HG02678 (cell line): Measurements from ENCODE around the gene IGSF22.
"Not testable (repeated sequence)": the region's sequence is repeated elsewhere in the genome, so short reads cannot be mapped to it uniquely, and the experiment has no call there.

Source experiments
- ATAC-seq: cut with Tn5 transposase; IDR thresholded peaks from one replicate; pipeline ENCODE4 v1.9.1; 2021; ENCODE audit warnings: mild to moderate bottlenecking, moderate library complexity; ENCODE audit not compliant: unreplicated experiment

Gene IGSF22

DNA sequence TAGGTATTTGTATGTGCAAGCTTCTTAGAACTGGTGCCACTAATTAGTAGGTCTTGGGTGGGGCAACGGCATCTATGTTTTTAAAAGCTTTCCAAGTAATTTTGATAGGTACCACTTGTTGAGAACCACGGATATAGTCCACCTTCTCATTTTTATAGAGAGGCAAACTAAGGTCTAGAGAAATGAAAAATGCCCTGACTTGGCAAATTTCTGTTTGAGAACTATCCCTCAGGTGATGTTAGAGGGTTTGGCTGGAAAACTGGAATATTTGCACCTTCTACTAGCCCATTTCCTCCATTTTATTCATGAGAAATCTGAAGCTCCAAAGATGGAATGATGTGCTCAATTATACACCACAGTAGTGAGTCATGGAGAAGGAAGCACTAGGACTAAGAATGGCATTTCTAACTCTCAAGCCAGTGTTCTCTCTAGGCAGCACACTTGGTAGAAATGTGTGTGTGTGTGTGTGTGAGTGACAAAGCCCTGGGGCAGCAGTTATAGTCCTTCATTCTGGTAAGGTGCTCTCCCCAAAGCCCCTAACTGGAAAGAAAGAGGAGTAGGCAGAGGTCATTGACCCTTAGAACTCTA, 29.3 kb downstream of the IGSF22 start:
- ATAC-seq, result no peak

DNA sequence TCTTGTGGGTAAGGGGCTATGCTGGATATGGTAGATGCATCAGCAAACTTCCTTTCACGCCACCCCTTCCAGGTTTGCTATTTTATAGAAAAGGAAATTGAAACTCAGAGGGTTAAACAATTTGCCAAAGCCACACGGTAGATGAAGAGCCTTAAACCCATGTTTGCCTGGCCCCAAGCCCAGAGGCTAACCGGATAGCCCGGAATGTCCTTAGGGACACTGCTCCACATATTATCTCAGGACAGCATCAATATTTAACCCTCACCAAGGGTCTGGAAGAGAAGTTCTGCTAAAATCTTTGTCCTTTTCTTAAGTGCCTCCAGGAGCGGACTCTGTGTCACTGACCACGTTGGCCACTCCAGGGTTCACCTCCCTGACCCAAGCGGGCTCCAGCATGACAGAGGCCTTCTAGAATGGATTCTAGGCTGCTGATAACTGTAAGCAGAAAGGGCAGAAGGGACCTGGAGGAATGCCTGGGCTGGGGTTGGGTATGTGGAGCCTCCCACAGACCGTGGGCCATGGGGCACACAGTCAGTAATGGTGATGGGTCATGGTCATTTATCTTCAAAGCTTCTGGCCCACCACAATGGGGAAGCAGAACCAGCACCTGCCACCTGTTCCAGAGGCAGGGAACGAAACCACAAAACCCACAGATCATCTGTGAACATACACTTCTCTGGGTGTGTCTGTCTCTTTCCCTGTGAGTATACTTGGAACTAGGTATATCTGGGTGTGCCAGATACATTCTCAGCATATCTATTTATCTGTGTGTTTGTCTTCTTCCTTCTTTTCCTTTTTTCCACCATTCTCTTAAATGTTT, 32.8 kb downstream of the IGSF22 start:
- ATAC-seq, result no peak

DNA sequence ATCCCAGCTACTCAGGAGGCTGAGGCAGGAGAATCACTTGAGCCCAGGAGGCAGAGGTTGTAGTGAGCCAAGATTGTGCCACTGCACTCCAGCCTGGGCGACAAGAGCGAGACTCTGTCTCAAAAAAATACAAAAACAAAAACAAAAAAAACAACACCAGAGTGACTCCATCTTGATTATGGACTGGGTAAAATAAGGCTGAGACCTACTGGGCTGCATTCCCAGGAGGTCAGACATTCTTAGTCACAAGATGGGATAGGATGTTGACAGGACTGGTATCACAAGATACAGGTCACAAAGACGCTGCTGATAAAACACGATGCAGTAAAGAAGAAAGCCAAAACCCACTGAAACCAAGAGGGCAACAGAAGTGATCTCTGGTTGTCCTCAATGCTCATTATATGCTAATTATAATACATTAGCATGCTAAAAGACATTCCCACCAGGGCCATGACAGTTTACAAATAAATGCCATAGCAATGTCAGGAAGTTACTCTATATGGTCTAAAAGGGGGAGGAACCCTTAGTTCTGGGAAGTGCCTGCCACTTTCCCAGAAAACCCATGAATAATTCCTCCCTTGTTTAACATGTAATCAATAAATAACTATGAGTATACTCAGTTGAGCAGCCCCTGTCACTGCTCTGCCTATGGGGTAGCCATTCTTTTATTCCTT, 34.4 kb downstream of the IGSF22 start:
- not testable (repeated sequence) for ATAC-seq

DNA sequence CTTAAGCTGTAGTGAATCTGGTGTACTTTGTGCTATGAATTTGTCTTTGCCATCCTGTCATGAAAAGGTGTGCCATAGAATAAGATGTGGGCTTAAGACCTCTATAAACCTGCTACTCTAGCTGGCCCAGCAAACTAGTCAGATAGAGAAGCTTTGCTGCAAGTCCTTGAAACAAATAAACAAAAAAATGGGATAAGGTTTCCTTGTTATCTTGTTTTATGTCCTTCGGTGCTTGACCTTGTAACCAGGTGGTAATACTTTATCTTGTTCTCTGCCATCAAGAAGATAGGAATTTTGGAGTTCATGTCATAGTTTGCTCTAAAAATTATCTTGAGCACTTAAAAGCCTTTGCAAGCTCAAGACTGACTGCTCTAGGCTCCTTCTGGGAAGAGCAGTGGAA, 41.7 kb downstream of the IGSF22 start:
- no peak for ATAC-seq

DNA sequence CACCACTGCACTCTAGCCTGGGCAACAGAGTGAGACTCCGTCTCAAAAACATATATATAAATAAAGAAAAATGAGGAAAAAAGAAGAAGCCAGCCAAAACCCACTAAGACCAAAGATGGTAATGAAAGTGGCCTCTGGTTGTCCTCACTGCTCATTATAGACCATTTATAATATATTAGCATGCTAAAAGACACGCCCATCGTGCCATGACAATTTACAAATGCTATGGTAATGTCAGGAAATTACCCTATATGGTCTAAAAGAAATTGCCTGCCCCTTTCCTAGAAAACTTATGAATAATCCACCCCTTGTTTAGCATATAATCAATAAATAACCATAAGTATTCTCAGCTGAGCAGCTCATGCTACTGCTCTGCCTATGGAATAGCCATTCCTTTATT, 43.5 kb downstream of the IGSF22 start:
- ATAC-seq, result no peak

DNA sequence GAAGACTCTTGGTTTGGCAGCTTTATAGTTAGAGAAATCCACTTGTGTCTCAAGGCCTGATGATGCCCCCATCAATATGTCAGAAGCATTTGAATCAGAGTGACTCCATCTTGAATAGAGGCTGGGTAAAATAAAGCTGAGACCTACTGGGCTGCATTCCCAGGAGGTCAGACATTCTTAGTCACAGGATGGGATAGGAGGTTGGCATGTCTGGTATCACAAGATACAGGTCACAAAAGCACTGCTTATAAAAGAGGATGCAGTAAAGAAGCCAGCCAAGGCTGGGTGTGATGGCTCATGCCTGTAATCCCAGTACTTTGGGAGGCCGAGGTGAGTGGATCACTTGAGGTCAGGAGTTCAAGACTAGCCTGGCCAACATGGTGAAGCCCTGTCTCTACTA, 44.0 kb downstream of the IGSF22 start:
- ATAC-seq, result not testable (repeated sequence)

DNA sequence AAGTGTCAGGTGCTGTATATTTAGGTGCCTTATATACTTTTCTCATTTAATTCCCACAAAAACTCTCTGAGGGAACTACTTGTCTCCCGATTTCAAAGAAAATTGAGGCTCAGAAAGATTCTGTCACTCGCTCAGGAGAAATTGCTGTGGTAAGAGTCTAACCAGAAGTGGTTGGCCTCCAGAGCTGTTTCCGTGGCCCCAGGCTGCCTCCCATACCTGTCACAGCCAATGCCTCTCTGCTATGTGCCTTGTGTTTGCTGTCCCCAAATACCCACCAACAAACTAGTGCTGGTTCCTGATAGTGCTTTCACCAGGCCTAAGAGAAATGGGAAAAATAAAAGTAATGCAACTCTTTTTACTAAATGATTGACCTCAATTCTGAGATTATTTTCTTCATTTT, 48.4 kb downstream of the IGSF22 start:
- no peak for ATAC-seq

DNA sequence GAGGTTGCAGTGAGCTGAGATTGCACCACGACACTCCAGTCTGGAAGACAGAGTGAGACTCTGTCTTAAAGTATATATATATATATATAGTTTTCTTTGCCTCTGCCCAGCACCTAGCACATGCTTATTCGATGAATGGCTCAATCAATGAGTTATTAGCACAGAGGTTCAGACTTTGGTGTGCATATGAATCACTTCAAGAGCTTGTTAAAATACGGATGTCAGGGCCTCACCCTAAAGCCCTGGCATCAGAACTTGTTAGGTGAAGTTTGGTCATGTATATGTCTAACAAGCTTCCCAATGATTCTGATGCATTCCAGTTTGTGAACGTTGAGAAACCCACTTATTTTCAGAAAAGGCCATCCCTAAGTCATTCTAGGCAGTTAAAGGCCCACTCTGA, 49.2 kb downstream of the IGSF22 start:
- no peak for ATAC-seq

DNA sequence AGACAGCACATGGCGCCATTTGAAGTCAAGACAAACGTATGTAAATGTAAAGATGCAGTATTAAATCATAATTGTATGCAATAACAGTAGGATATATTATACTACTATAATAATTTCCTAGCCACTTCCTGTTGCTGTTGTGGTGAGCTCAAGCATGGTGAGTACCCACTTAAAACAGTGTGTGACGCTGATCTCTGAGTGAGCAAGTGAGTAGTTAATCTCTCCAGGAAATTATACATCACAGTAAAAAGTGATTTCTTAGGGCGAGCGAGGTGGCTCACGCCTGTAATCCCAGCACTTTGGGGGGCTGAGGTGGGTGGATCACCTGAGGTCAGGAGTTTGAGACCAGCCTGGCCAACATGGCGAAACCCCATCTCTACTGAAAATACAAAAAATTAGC, 53.8 kb downstream of the IGSF22 start:
- ATAC-seq, result not testable (repeated sequence)

DNA sequence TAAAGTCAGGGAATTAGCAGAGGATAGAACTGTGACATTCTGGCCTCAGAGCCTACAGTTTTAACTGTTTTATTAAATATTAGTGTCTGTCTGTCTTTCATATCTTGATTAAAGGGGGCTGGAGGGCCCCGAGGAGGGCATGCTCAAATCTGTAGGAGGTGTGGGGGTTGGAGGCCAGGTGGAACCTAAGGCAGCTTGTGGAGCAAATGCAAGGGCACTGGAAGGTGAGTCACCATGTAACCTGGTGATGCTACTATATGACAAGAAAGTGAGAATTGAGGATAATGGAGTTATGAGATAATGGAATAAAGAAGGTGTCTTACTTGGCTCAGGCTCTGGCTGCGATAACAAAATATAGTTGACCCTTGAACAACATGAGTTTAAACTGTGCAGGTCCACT, 54.7 kb downstream of the IGSF22 start:
- no peak for ATAC-seq

DNA sequence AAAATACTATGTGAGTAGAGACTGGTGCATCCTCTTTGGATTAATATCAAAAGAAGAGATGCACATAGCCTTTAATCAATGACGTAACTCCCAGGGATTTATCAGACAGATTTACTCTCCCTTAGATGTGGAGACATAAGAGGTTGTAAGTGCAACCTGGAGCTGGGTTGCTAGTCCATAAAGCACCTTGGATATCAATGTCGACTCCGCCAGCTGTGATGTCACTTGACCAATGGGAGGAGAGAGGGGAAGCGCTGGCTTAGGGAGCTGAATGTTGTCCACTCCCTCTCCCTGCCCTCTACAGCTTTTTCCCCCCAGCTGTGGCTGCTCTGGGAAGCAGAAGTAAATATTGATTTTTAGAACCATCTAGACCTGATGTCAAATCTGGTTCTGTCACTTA, 56.3 kb downstream of the IGSF22 start:
- ATAC-seq, result no peak

DNA sequence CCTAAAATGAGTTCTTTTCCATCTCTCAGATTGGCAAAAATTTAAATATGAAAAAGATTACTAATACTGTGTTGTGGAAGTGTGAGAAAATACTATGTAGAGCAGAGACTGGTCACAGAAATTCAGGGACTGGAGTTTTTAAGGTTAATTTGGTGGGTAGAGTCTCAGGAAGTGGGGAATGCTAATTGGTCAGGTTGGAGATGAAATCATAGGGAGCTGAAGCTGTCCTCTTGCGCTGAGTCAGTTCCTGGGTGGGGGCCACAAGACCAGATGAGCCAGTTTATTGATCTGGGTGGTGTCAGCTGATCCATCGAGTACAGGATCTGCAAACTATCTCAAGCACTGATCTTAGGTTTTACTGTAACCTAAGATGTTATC, 56.8 kb downstream of the IGSF22 start:
- ATAC-seq, result no peak

DNA sequence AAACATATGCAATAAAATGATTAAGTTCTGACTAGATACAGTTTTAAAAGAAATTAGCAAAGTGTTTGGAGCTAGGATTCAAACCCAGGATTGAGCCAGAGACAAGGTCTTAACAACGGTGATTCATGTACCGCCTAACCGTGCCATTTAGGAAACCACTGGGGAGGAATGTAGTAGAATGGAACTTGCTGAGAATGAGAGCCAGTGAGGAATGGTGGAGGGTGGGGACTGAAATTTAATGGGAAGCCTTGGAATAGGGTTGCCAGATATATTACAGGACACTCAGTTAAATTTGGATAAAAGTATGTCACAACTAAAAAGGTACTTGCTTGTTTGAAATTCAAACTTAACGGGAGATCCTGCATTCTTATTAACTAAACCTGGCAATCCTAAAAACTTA, 57.9 kb downstream of the IGSF22 start:
- no peak for ATAC-seq

DNA sequence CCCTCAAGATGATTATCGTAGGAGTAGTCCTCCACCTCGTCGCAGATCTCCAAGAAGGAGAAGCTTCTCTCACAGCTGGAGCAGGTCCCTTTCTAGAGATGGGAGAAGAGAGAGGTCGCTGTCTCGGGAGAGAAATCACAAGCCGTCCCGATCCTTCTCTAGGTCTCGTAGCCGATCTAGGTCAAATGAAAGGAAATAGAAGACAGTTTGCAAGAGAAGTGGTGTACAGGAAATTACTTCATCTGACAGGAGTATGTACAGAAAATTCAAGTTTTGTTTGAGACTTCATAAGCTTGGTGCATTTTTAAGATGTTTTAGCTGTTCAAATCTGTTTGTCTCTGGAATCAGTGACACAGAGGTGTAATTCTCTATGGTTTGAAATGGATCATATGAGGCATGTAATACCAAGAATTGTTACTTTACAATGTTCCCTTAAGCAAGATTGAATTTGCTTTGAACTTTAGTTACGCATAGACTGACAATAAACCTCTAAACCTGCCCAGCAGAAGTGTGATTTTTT, 60.6 kb downstream of the IGSF22 start:
- not testable (repeated sequence) for ATAC-seq

DNA sequence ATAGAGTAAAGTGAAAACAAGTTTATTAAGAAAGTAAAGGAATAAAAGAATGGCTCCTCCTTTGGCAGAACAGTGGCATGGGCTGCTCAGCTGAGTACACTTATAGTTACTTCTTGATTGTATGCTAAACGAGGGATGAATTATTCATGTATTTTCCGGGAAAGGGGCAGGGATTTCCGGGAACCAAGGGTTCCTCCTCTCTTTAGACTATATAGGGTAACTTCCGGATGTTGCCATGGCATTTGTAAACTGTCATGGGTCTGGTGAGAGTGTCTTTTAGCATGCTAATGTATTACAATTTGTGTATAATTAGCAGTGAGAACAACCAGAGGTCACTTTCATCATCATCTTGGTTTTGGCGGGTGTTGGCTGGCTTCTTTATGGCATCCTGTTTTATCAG, 68.3 kb downstream of the IGSF22 start:
- ATAC-seq, result no peak
